Tibial artery (tissue), 4 donors: Measurements from ENCODE around the gene S1PR3.

ENCODE experiments used
- DNase-seq, 2 donors: peaks; one replicate each; pipeline ENCODE4 v3.0.0-alpha.2; 2019
- H3K27ac ChIP-seq, 2 donors: fragments of 200-600 bp; sonication (generic) in 1 of 2; 1 replicate in 1 of 2; 2 replicates in 1 of 2; pipeline ENCODE4 v1.5.1; 2018 to 2019; ENCODE audit warnings: mild to moderate bottlenecking in 1 of 2
- H3K27me3 ChIP-seq, 2 donors: fragments of 200-600 bp; sonication (generic) in 1 of 2; one replicate each; pipeline versions ENCODE4 v1.5.1 to v1.6.0; 2016 to 2019
- H3K36me3 ChIP-seq, 3 donors: fragments of 200-600 bp; sonication (generic) in 2 of 3; one replicate each; pipeline ENCODE4 v1.5.1; 2016 to 2019; ENCODE audit warnings: mild to moderate bottlenecking in 2 of 3
- H3K4me1 ChIP-seq, 4 donors: fragments of 200-600 bp; sonication (generic) in 2 of 4; 1 replicate in 3 of 4; 2 replicates in 1 of 4; pipeline ENCODE4 v1.5.1; 2016 to 2019
- H3K4me3 ChIP-seq, 2 donors: fragments of 200-600 bp; sonication (generic) in 1 of 2; 1 replicate in 1 of 2; 2 replicates in 1 of 2; pipeline ENCODE4 v1.5.1; 2018 to 2019; ENCODE audit warnings: mild to moderate bottlenecking in 2 of 2
- H3K9me3 ChIP-seq, 3 donors: fragments of 200-600 bp; sonication (generic) in 1 of 3; one replicate each; pipeline ENCODE4 v1.5.1; 2016 to 2019
- intact Hi-C: fragments of 100-400 bp; cut with DNase I; formaldehyde crosslinking; loops from one replicate; pipeline ENCODE4 v1.15.0; 2023; ENCODE audit warnings: low total_unique reads
- TF ChIP-seq, protein P1 (sequence below), 2 experiments: fragments of 200-600 bp in 1 of 2; fragments of 450-650 bp in 1 of 2; IDR thresholded peaks; one replicate each; pipeline ENCODE4 v1.5.1; 2017 to 2019; ENCODE audit warnings: antibody characterized with exemption in 2 of 2, mild to moderate bottlenecking in 1 of 2, moderate library complexity in 1 of 2

The S1PR3 gene

DNA sequence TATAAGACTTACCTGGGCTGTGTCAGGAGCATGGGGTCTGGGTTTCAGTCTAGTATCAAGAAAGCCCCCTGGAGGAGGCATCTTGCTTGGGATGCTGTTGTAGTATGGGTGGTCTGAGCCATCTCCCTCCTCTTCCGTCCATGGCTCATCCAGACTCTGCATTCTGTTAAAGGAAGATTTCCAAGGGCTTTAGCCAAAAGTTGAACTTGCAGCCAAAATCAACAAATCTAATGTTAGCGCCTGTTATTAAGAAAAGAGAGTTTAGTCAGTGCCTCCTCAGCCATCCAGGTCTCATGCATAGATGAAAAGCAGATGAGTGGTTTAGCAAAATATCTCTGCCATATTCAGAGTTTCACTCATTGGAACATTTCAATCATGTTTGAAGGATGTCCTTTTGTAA lies 55.6 kb downstream of the S1PR3 start:
- H3K9me3 ChIP-seq: no peaks in the 10 kb centered on the region
- intact Hi-C loops: no loop called here
- no peaks in the 10 kb centered on the region for H3K36me3 ChIP-seq
- H3K4me1 ChIP-seq: peaks cover 0 to 11% (median 4%) of the 10 kb centered on the region in 4 donors
- TF ChIP-seq, protein P1, sequence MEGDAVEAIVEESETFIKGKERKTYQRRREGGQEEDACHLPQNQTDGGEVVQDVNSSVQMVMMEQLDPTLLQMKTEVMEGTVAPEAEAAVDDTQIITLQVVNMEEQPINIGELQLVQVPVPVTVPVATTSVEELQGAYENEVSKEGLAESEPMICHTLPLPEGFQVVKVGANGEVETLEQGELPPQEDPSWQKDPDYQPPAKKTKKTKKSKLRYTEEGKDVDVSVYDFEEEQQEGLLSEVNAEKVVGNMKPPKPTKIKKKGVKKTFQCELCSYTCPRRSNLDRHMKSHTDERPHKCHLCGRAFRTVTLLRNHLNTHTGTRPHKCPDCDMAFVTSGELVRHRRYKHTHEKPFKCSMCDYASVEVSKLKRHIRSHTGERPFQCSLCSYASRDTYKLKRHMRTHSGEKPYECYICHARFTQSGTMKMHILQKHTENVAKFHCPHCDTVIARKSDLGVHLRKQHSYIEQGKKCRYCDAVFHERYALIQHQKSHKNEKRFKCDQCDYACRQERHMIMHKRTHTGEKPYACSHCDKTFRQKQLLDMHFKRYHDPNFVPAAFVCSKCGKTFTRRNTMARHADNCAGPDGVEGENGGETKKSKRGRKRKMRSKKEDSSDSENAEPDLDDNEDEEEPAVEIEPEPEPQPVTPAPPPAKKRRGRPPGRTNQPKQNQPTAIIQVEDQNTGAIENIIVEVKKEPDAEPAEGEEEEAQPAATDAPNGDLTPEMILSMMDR (IDR thresholded peaks at IDR 0.05): no peak
- H3K27me3 ChIP-seq: no peaks in the 10 kb centered on the region
- DNase-seq: no peak
- no peak overlapping the region for H3K27ac ChIP-seq
- no peak overlapping the region for H3K4me3 ChIP-seq

DNA sequence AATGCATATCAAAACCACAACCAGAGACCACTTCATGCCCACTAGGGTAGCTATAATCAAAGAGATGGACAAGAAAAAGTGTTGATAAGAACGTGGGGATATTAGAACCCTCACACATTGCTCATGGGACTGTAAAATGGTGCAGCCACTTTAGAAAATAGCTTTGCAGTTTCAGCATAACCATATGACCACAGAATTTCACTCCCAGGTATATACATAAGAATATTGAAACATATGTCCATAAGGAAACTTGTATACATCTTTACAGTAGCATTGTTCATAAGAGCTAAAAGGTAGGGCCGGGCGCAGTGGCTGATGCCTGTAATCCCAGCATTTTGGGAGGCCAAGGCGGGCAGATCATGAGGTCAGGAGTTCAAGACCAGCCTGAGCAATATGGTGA lies 56.4 kb downstream of the S1PR3 start:
- DNase-seq: no peak
- Histone ChIP-seq H3K36me3 (no peaks in the 10 kb centered on the region), H3K27ac (no peak overlapping the region), H3K27me3 (no peaks in the 10 kb centered on the region), H3K4me1 (peaks cover 0 to 11% (median 4%) of the 10 kb centered on the region in 4 donors), H3K9me3 (no peaks in the 10 kb centered on the region), H3K4me3 (no peak overlapping the region)
- TF ChIP-seq, protein P1 (IDR thresholded peaks at IDR 0.05): no peak
- intact Hi-C loops: no loop called here

DNA sequence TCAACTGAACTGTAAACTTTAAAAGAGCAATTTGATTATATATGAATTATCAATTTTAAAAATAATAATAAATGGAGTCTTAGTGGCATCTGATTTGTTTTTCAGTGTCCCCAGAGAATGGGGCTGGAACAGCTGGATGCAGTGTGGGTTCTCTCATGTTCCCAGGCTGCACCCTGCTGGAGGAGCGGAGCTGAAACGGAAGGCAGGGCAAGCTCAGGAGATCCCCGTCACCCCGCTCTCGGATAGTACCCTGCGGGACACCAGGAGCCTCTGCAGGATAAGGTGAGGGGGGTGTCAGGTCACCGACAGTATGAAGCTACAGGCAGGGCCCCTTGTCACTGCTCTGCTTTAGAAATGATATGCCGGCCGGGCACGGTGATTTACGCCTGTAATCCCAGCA lies 57.3 kb downstream of the S1PR3 start:
- H3K4me1 ChIP-seq: peaks cover 0 to 11% (median 4%) of the 10 kb centered on the region in 4 donors
- DNase-seq: no peak
- intact Hi-C loops: no loop called here

DNA sequence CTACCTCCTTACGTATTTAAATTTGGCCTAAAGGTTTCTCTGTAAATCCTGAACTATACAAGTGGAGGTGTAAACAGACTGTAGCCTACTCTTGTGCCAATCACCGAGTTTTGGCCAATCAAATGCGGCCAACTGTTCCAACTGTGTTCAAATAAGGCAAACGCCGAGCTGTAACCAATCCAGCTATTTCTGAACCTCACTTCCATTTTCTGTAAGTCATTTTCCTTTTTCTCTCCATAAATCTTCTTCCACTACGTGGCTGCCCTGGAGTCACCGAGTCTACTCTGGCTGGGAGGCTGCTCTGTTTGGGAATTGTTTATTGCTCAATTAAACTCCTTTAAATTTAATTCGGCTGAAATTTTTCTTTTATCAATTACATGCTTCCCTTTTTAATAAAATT lies 58.4 kb downstream of the S1PR3 start:
- Histone ChIP-seq H3K27ac (no peak overlapping the region), H3K4me1 (peaks cover 0 to 11% (median 4%) of the 10 kb centered on the region in 4 donors), H3K27me3 (no peaks in the 10 kb centered on the region), H3K4me3 (no peak overlapping the region), H3K9me3 (no peaks in the 10 kb centered on the region), H3K36me3 (no peaks in the 10 kb centered on the region)
- intact Hi-C loops: no loop called here
- no peak for DNase-seq
- TF ChIP-seq, protein P1 (IDR thresholded peaks at IDR 0.05): no peak

More for the DNA sequence above, 57.3 kb downstream of the S1PR3 start:
- no peaks in the 10 kb centered on the region for H3K9me3 ChIP-seq
- TF ChIP-seq, protein P1 (IDR thresholded peaks at IDR 0.05): no peak
- H3K27ac ChIP-seq: no peak overlapping the region
- H3K36me3 ChIP-seq: no peaks in the 10 kb centered on the region
- H3K27me3 ChIP-seq: no peaks in the 10 kb centered on the region
- no peak overlapping the region for H3K4me3 ChIP-seq

DNA sequence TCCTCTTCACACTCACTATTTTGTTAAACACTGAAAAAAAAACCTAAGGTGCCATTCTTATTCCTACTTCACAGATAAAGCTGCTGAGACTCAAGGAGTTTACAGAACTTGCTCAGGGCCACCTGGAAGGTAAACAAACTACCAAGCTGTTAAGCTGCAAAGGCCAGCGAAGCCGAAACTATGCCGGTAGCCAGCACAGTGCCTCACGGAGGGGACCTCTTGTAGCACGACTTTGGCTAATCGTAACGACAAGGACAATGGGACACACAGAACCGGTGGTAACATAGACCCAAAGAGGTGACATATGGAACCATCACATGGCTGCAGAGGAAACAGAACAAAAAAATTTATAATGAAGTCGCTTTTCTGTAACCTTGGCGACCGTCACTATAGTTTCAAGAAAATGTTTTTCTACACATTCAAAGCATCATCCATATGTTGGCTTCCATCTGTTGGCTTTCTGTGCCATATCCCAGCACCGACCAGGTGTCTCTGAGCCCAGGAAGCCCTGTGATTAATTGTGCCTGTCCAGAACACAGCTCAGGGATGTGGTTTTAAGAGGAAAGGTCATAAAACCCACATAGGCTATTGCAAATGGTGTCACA lies 60.3 kb downstream of the S1PR3 start:
- Histone ChIP-seq H3K9me3 (no peaks in the 10 kb centered on the region), H3K4me3 (no peak overlapping the region), H3K27ac (no peak overlapping the region), H3K4me1 (peaks cover 0 to 7% (median 3%) of the 10 kb centered on the region in 4 donors), H3K27me3 (no peaks in the 10 kb centered on the region), H3K36me3 (no peaks in the 10 kb centered on the region)
- no peak for DNase-seq
- intact Hi-C loops: no loop called here
- TF ChIP-seq, protein P1 (IDR thresholded peaks at IDR 0.05): no peak
